C4-2B (cell line): Measurements from ENCODE around the gene USE1.

Source experiments
- ZFX ChIP-seq: fragments of 450-650 bp; IDR thresholded peaks from 2 replicates; pipeline ENCODE4 v1.6.1; 2017
- TF ChIP-seq, protein P1 (sequence below): fragments of 450-650 bp; conservative IDR thresholded peaks from 2 replicates; pipeline ENCODE4 v1.5.1; 2017; ENCODE audit warnings: mild to moderate bottlenecking

DNA sequence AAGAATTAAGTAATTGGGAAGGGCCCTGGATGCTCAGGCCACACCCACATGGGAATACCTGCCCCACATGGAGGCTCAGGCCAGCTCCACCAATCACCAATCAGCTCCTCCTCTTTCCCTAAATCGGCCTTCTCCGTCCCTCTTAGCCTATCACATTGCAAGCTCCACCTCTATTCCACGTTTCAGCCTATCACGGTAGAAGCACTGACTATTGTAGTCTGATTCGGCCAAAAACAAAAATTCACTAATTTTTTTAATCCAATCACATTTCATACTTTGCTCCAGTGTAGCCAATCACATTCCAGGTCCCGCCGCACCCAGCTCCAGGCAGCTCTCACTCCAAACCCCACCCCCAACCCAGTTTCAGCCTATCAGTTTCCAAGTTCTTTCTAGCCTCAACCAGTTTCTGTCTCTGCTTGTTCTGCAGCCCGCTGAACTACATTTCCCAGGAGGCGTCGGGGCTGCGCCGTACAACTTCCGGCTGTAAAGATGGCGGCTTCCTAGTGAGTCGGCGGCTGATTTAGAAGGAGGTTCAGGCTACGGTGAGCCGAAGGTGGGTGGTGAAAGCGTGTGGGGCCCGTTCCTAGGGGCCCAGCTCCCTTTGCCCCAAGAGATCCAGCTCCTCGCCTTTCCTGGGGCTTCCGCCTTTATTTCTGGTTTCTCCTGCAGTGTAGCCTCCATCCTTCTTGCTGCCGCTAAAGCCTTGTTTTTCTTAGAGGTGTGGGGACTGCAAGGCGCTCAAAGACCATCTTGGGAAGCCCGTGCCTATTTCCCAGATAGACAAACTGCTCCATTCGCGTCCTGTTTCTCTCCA, 52.0 kb downstream of the USE1 start, which contains the start of gene BABAM1:
- TF ChIP-seq, protein P1, sequence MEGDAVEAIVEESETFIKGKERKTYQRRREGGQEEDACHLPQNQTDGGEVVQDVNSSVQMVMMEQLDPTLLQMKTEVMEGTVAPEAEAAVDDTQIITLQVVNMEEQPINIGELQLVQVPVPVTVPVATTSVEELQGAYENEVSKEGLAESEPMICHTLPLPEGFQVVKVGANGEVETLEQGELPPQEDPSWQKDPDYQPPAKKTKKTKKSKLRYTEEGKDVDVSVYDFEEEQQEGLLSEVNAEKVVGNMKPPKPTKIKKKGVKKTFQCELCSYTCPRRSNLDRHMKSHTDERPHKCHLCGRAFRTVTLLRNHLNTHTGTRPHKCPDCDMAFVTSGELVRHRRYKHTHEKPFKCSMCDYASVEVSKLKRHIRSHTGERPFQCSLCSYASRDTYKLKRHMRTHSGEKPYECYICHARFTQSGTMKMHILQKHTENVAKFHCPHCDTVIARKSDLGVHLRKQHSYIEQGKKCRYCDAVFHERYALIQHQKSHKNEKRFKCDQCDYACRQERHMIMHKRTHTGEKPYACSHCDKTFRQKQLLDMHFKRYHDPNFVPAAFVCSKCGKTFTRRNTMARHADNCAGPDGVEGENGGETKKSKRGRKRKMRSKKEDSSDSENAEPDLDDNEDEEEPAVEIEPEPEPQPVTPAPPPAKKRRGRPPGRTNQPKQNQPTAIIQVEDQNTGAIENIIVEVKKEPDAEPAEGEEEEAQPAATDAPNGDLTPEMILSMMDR, result no peak
- no peak for TF ChIP-seq ZFX
